HG03521 (cell line): ENCODE data around the gene CYSLTR2.

Experiments used
- ATAC-seq: cut with Tn5 transposase; IDR thresholded peaks from one replicate; pipeline ENCODE4 v1.9.1; 2021; ENCODE audit warnings: mild to moderate bottlenecking, moderate library complexity; ENCODE audit not compliant: unreplicated experiment

Gene CYSLTR2

GRCh38 chr13:48653472-48653939 lies at the start of gene CYSLTR2:
Gene CYSLTR2, plus strand, starts transcription at chr13:48653929. Its CDS starts 52,889 bp downstream, at chr13:48706818.
- peak; percentile 78 for ATAC-seq

GRCh38 chr13:48615049-48615448 lies 38.7 kb upstream of the CYSLTR2 start:
- no peak for ATAC-seq

GRCh38 chr13:48618937-48619336 lies 34.8 kb upstream of the CYSLTR2 start:
- no peak for ATAC-seq

GRCh38 chr13:48621056-48621455 lies 32.7 kb upstream of the CYSLTR2 start:
- ATAC-seq: no peak

GRCh38 chr13:48624016-48624415 lies 29.7 kb upstream of the CYSLTR2 start:
- ATAC-seq: no peak

GRCh38 chr13:48624858-48625257 lies 28.9 kb upstream of the CYSLTR2 start:
- no peak for ATAC-seq

- ATAC-seq: no peak
These were observed 28.2 kb upstream of the CYSLTR2 start for GRCh38 chr13:48625413-48626076.

GRCh38 chr13:48626077-48626449 lies 27.7 kb upstream of the CYSLTR2 start:
- no peak for ATAC-seq

- no peak for ATAC-seq
These were observed 26.8 kb upstream of the CYSLTR2 start for GRCh38 chr13:48626726-48627451.

- no peak for ATAC-seq
These were observed 24.5 kb upstream of the CYSLTR2 start for GRCh38 chr13:48629277-48629676.

GRCh38 chr13:48630291-48630690 lies 23.4 kb upstream of the CYSLTR2 start:
- no peak for ATAC-seq

GRCh38 chr13:48630773-48631172 lies 23.0 kb upstream of the CYSLTR2 start:
- ATAC-seq: no peak

GRCh38 chr13:48631441-48631840 lies 22.3 kb upstream of the CYSLTR2 start:
- ATAC-seq: no peak

GRCh38 chr13:48633700-48634099 lies 20.0 kb upstream of the CYSLTR2 start:
- ATAC-seq: no peak

GRCh38 chr13:48634636-48635035 lies 19.1 kb upstream of the CYSLTR2 start:
- ATAC-seq: no peak

- ATAC-seq: no peak
These were observed 18.3 kb upstream of the CYSLTR2 start for GRCh38 chr13:48635478-48635877.

GRCh38 chr13:48636550-48636949 lies 17.2 kb upstream of the CYSLTR2 start:
- ATAC-seq: no peak

GRCh38 chr13:48637601-48638000 lies 16.1 kb upstream of the CYSLTR2 start:
- no peak for ATAC-seq

- ATAC-seq: no peak
These were observed 13.0 kb upstream of the CYSLTR2 start for GRCh38 chr13:48640767-48641166.

- no peak for ATAC-seq
These were observed 12.3 kb upstream of the CYSLTR2 start for GRCh38 chr13:48641404-48641803.

- no peak for ATAC-seq
These were observed 11.7 kb upstream of the CYSLTR2 start for GRCh38 chr13:48642061-48642460.

GRCh38 chr13:48643159-48643558 lies 10.6 kb upstream of the CYSLTR2 start:
- ATAC-seq: no peak
